OCI-LY7 (cell line): ENCODE data around the gene PPM1F. TPM values are rescaled to one million over a fixed set of nuclear protein-coding genes. Genes with fewer than 3 reads are reported as not detected.

Source experiments
- BruUV-seq: library from RNA; stranded (reverse); fragments of 400-500 nt; replicated peaks from 2 replicates; lab custom pipeline; 2021; lab: Mats Ljungman, UMichigan
- CTCF ChIA-PET: fragments of 300-600 bp; sonication (Branson Sonifier 250); formaldehyde crosslinking; loops from one replicate; lab custom pipeline; 2022; ENCODE audit warnings: antibody characterized with exemption; ENCODE audit not compliant: unreplicated experiment; lab: Charles Lee
- POLR2A ChIA-PET: fragments of 300-600 bp; sonication (Branson Sonifier 250); formaldehyde crosslinking; loops from one replicate; lab custom pipeline; 2022; ENCODE audit warnings: antibody characterized with exemption; lab: Charles Lee
- DNase-seq: peaks from one replicate; pipeline ENCODE4 v3.0.0-alpha.2; 2015; ENCODE audit warnings: low spot score
- H2AFZ ChIP-seq: fragments of 200-600 bp; sonication (generic), shearing (Covaris generic); 2 replicates; pipeline ENCODE4 v1.6.1; 2014; ENCODE audit warnings: mild to moderate bottlenecking, antibody characterized with exemption, low read length, moderate library complexity
- H3K27ac ChIP-seq: fragments of 200-600 bp; sonication (generic); 2 replicates; pipeline ENCODE4 v1.5.1; 2014; ENCODE audit warnings: mixed run types, low read depth, mild to moderate bottlenecking, moderate library complexity, low read length, inconsistent platforms; ENCODE audit not compliant: poor library complexity, severe bottlenecking
- H3K36me3 ChIP-seq: fragments of 200-600 bp; sonication (generic); 2 replicates; pipeline ENCODE4 v1.6.1; 2014; ENCODE audit warnings: mild to moderate bottlenecking, antibody characterized with exemption, low read length, moderate library complexity, mixed read lengths; ENCODE audit not compliant: insufficient read depth
- H3K4me1 ChIP-seq: fragments of 200-600 bp; sonication (generic); 2 replicates; pipeline ENCODE4 v1.5.1; 2014; ENCODE audit warnings: mild to moderate bottlenecking, low read length; ENCODE audit not compliant: insufficient read depth, poor library complexity, severe bottlenecking
- H3K4me2 ChIP-seq: fragments of 200-600 bp; sonication (generic); 2 replicates; pipeline ENCODE4 v1.6.1; 2014; ENCODE audit warnings: mild to moderate bottlenecking, low read length
- H3K4me3 ChIP-seq: fragments of 200-600 bp; sonication (generic); 2 replicates; pipeline ENCODE4 v1.5.1; 2014; ENCODE audit warnings: mild to moderate bottlenecking, low read depth, low read length; ENCODE audit not compliant: poor library complexity, severe bottlenecking
- H3K79me2 ChIP-seq: fragments of 200-600 bp; sonication (generic); 2 replicates; pipeline ENCODE4 v1.6.1; 2016; ENCODE audit warnings: low read depth, mild to moderate bottlenecking, low read length, moderate library complexity, mixed read lengths; ENCODE audit not compliant: insufficient read depth
- H3K9me2 ChIP-seq: fragments of 200-600 bp; sonication (generic); 2 replicates; pipeline ENCODE4 v1.6.1; 2016; ENCODE audit warnings: mild to moderate bottlenecking, low read length, mixed read lengths; ENCODE audit not compliant: insufficient read depth
- H3K9me3 ChIP-seq: fragments of 200-600 bp; sonication (generic); 2 replicates; pipeline ENCODE4 v1.6.1; 2014; ENCODE audit warnings: mild to moderate bottlenecking, mixed run types, low read length, mixed read lengths
- H4K20me1 ChIP-seq: fragments of 200-600 bp; sonication (generic); 2 replicates; pipeline ENCODE4 v1.6.1; 2014; ENCODE audit warnings: mild to moderate bottlenecking, antibody characterized with exemption, low read length, moderate library complexity, mixed read lengths; ENCODE audit not compliant: insufficient read depth
- EZH2phosphoT487 ChIP-seq: fragments of 200-600 bp; sonication (generic); IDR thresholded peaks from 2 replicates; pipeline ENCODE4 v1.6.1; 2018; ENCODE audit warnings: low read depth, borderline replicate concordance, mild to moderate bottlenecking, mixed run types, antibody characterized with exemption, low read length, moderate library complexity, mixed read lengths
- intact Hi-C: fragments of 100-400 bp; cut with micrococcal nuclease; formaldehyde crosslinking; loops from one replicate; pipeline ENCODE4 v1.10.0; 2022; ENCODE audit not compliant: unreplicated experiment
- total RNA-seq, 2 experiments: library from RNA; depleted of rRNA in 1 of 2; stranded (reverse); fragments of >200 nt in 1 of 2; shearing (Covaris generic) in 1 of 2; gene quantifications; 2 replicates each; pipeline ENCODE4 v1.2.3, GENCODE V29; 2014 to 2022
- TF ChIP-seq, protein P1 (sequence below): fragments of 200-600 bp; sonication (generic); conservative IDR thresholded peaks from 2 replicates; pipeline ENCODE4 v1.5.1; 2014; ENCODE audit warnings: mild to moderate bottlenecking, antibody characterized with exemption, low read length, moderate library complexity, mixed read lengths

PPM1F gene
- total RNA-seq, 2 experiments from 2014 or later, result 21.7 to 27.2 TPM

DNA sequence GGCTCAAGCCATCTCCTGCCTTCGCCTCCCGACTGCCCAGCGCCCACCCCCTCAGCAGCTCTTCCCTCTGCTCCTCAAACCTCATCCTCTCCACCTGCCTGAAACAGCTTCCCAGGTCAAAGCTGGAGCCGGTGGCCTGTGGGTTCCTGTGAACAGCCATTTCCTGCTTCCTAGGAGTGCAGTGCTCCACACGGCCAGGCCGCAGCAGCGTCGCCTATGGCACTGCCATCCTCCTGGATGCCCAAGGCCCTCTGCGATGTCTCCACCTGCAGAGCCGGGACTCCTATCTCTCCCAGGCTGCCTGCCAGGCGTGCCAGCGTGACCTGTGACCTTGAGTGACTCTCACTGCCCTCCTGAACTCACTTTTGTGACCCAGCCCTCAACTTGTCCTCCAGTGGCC lies 24.6 kb downstream of the PPM1F start:
- H3K79me2 ChIP-seq, result no peaks in the 10 kb centered on the region
- H3K4me1 ChIP-seq, result no peaks in the 10 kb centered on the region
- H3K9me3 ChIP-seq, result no peaks in the 10 kb centered on the region
- intact Hi-C loops, result no loop called here
- H4K20me1 ChIP-seq, result no peaks in the 10 kb centered on the region
- H3K4me3 ChIP-seq, result no peak overlapping the region
- no peak overlapping the region for H2AFZ ChIP-seq
- DNase-seq, result no peak
- H3K4me2 ChIP-seq, result no peak overlapping the region
- TF ChIP-seq, protein P1, sequence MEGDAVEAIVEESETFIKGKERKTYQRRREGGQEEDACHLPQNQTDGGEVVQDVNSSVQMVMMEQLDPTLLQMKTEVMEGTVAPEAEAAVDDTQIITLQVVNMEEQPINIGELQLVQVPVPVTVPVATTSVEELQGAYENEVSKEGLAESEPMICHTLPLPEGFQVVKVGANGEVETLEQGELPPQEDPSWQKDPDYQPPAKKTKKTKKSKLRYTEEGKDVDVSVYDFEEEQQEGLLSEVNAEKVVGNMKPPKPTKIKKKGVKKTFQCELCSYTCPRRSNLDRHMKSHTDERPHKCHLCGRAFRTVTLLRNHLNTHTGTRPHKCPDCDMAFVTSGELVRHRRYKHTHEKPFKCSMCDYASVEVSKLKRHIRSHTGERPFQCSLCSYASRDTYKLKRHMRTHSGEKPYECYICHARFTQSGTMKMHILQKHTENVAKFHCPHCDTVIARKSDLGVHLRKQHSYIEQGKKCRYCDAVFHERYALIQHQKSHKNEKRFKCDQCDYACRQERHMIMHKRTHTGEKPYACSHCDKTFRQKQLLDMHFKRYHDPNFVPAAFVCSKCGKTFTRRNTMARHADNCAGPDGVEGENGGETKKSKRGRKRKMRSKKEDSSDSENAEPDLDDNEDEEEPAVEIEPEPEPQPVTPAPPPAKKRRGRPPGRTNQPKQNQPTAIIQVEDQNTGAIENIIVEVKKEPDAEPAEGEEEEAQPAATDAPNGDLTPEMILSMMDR, result no peak
- TF ChIP-seq EZH2phosphoT487, result no peak
- H3K36me3 ChIP-seq, result peaks cover 25% of the 10 kb centered on the region; the same call in 1 of the 2 replicates
- ChIA-PET CTCF (no interaction called here), POLR2A (interaction anchor here (1.2 kb wide), 1 partner anchor 15 kb away, joined by 3 read pairs; no protein-coding TSS in a partner anchor)
- H3K9me2 ChIP-seq, result no peaks in the 10 kb centered on the region
- no peak overlapping the region for H3K27ac ChIP-seq
- no TSS peak for BruUV-seq

DNA sequence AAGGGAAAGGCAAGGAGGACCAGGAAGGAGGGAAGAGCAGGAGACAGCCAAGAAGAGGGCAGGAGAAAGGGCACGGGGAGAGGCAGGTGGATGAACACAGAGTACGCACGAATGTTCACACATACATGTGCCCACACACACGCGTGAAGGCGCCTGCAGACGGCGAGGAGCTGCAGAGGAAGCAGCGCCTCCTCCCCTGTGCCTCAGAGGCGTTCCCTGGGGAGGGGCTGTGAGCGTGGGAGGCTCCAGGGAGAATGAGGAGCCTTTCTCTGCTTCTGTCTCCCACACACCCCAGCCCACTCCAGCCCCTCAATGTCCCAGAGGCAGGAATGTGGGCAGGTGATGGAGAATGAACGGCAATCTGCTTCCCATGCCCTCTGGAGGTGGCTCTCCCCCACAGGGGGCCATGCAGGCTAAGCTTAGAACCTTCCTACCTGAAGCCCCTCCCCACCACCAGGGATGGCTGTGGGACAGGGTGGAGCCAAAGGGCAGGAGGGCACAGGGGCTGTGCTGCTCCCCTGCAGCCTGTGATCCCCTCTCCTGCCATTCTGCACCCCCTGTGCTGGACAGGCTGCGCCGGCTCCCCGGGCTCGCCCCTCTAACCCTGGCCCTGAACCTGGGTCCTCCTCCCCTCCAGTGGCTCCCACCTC lies 25.3 kb downstream of the PPM1F start:
- peaks cover 17% of the 10 kb centered on the region; the same call in 1 of the 2 replicates for H3K36me3 ChIP-seq
- H4K20me1 ChIP-seq, result no peaks in the 10 kb centered on the region
- TF ChIP-seq, protein P1, result no peak
- no peak for TF ChIP-seq EZH2phosphoT487
- no peak overlapping the region for H2AFZ ChIP-seq
- no peaks in the 10 kb centered on the region for H3K9me2 ChIP-seq
- H3K4me3 ChIP-seq, result no peak overlapping the region
- H3K9me3 ChIP-seq, result no peaks in the 10 kb centered on the region
- CTCF ChIA-PET, result no interaction called here
- no peak for DNase-seq
- no peak overlapping the region for H3K4me2 ChIP-seq
- no peaks in the 10 kb centered on the region for H3K4me1 ChIP-seq
- no peak overlapping the region for H3K27ac ChIP-seq
- intact Hi-C loops, result no loop called here
- BruUV-seq, result no TSS peak
- H3K79me2 ChIP-seq, result no peaks in the 10 kb centered on the region
- POLR2A ChIA-PET, result no interaction called here

DNA sequence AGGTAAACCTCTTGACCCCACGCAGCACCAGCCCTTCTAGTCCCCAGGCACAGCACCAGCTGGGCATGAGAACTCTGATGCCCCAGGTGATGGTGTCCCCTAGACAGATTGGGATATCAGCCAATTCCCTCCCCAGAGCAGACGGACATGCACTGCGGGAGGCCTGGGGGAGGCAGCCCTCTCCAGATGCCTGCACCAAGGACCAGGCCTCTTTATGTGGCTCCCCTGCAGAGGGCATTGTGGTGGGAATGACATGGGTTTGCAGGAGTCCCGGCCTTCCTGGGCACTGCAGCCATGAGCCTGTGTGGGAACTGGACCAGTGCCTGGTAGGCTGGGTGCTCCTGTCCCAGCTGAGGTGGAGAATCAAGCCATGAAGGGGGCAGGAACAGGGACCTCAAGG lies 25.9 kb downstream of the PPM1F start:
- Histone ChIP-seq H3K9me2 (no peaks in the 10 kb centered on the region), H3K4me3 (no peak overlapping the region), H3K79me2 (no peaks in the 10 kb centered on the region), H3K27ac (no peak overlapping the region), H3K9me3 (no peaks in the 10 kb centered on the region), H3K4me1 (no peaks in the 10 kb centered on the region), H3K36me3 (peaks cover 15% of the 10 kb centered on the region; the same call in 1 of the 2 replicates), H3K4me2 (no peak overlapping the region), H2AFZ (no peak overlapping the region), H4K20me1 (no peaks in the 10 kb centered on the region)
- TF ChIP-seq, protein P1, result no peak
- no peak for TF ChIP-seq EZH2phosphoT487
- no TSS peak for BruUV-seq
- POLR2A ChIA-PET, result no interaction called here
- intact Hi-C loops, result no loop called here
- CTCF ChIA-PET, result no interaction called here
- no peak for DNase-seq
